Stomach (tissue), 9 donors: ENCODE measurements around the gene TNNI2. TPM values are rescaled to one million over a fixed set of nuclear protein-coding genes. Genes with fewer than 3 reads are reported as not detected.

Experiments used
- DNase-seq, 2 donors: peaks; one replicate each; pipeline versions ENCODE4 v3.0.0 to v3.0.0-alpha.2; 2013 to 2019
- H3K27ac ChIP-seq, 5 donors: fragments of 200-600 bp in 4 of 5; sonication (generic) in 4 of 5; one replicate each; pipeline ENCODE4 v1.5.1; 2013 to 2019; ENCODE audit warnings: mild to moderate bottlenecking in 1 of 5, moderate library complexity in 1 of 5
- H3K27me3 ChIP-seq, 3 donors: fragments of 200-600 bp; sonication (generic); one replicate each; pipeline ENCODE4 v1.5.1; 2017 to 2019; ENCODE audit warnings: mixed run types in 1 of 3
- H3K36me3 ChIP-seq, 4 donors: fragments of 200-600 bp; sonication (generic); 1 replicate in 3 of 4; 2 replicates in 1 of 4; pipeline ENCODE4 v1.5.1; 2016 to 2019
- H3K4me1 ChIP-seq, 4 donors: fragments of 200-600 bp; sonication (generic); one replicate each; pipeline ENCODE4 v1.5.1; 2016 to 2019
- H3K4me3 ChIP-seq, 4 donors: fragments of 200-600 bp; sonication (generic) in 3 of 4; one replicate each; pipeline ENCODE4 v1.5.1; 2016 to 2019; ENCODE audit warnings: mild to moderate bottlenecking in 1 of 4
- H3K9me3 ChIP-seq, 4 donors: fragments of 200-600 bp; sonication (generic); one replicate each; pipeline ENCODE4 v1.5.1; 2016 to 2019
- EP300 ChIP-seq: sonication (generic); formaldehyde crosslinking; IDR thresholded peaks from one replicate; pipeline ENCODE4 v1.6.1; 2017; ENCODE audit warnings: antibody characterized with exemption
- POLR2A ChIP-seq, 4 donors: fragments of 450-650 bp; IDR thresholded peaks; one replicate each; pipeline ENCODE4 v1.6.1; 2016; ENCODE audit warnings: antibody characterized with exemption in 4 of 4, control low read depth in 2 of 4, mild to moderate bottlenecking in 1 of 4, moderate library complexity in 1 of 4
- POLR2AphosphoS5 ChIP-seq, 3 donors: sonication (generic); formaldehyde crosslinking; IDR thresholded peaks; one replicate each; pipeline ENCODE4 v1.6.1; 2016; ENCODE audit warnings: antibody characterized with exemption in 3 of 3
- WGBS, 5 donors: extraction: QIAGEN DNeasy Blood & Tissue Kit in 3 of 5; methylation state at CpG; one replicate each; pipeline versions ENCODE4 v1.1.5 to v1.1.7; 2013 to 2018; 5-methylcytosine and 5-hydroxymethylcytosine counted together
- intact Hi-C: fragments of 100-400 bp; cut with DNase I; formaldehyde crosslinking; loops from one replicate; pipeline ENCODE4 v1.15.1; 2023; ENCODE audit warnings: low total_unique reads
- polyA plus RNA-seq, 3 donors: library from polyadenylated mRNA; stranded (reverse); fragments of 200-250 nt; gene quantifications; one replicate each; pipeline ENCODE4 v1.2.3, GENCODE V29; 2013
- total RNA-seq, 5 donors: library from RNA; depleted of rRNA; stranded (reverse); fragments of >200 nt; gene quantifications; one replicate each; pipeline versions ENCODE4 v1.1.0 to v1.2.3, GENCODE V29; 2014 to 2016
- TF ChIP-seq, protein P1 (sequence below), 7 experiments: fragments of 450-650 bp in 4 of 7; fragments of 200-600 bp in 3 of 7; sonication (generic) in 3 of 7; IDR thresholded peaks; one replicate each; pipeline ENCODE4 v1.5.1; 2016 to 2019; ENCODE audit warnings: antibody characterized with exemption in 7 of 7, control low read depth in 2 of 7, mild to moderate bottlenecking in 1 of 7
- donor health status: healthy with polysubstance abuse.
- donor health status: Bipolar disorder and iron deficiency.
- donor health status: healthy.

TNNI2 gene
- total and polyA plus RNA-seq, 8 donors, result 0.93 to 23.4 (median 12.1) TPM; not detected in 4

DNA sequence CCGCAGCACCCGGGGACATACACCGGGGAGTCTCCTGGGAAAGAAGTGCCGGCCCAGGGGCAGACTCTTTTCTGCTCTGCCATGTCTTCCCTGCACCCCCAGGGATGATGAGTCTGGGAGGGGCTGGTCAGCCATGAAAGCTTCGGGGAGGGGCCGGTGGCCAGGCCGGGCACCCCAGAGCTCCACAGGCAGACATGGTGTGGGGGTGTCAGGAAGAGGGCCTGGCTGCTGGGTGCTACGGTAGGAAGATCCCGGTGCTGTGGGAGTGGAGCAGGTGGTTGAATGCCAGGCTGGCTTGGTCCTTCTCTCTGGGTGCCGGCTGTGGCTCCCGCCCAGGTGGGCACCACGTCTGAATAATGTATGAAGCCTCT lies 31.5 kb downstream of the TNNI2 start:
- intact Hi-C loops, result no loop called here
- H3K27ac ChIP-seq, result peak overlapping the region; percentile 54 to 88 (median 78)
- DNase-seq, result no peak

DNA sequence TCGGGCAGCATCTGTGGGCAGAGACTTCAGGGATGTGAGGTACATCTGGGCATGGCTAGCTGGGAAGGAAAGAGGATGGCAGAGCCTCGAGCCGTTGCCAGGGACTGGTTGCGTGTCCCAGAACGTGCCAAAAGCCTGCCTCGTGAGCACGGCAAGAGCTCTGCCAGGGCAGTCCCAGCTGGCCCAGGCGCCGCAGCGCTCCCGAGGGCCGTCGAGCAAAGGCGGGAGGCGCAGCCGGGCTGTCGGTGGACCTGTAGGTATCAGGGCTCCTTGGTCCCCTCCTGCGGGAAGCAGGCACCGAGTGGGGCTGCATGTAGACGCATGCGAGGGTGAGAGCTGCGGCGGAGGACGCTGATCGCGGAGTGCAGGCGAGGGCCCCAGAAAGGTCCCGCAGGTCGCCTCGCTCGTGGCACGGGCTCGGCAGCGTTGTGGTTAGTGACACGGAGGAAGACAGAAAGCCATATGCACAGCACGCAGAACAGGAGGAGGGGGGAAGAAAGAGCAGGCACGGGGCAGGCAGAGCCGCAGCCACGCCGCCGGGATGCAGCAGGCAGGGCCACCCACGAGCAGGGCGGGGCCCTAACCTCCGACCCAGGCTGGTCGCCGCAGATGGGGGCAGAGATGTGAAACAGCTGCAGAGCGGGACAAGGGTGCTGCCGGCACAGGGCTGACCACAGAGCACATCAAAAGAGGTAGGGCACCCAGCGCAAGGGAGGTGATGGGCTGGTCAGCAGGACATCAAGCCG lies 32.1 kb downstream of the TNNI2 start:
- Histone ChIP-seq H3K4me1 (peaks cover 9 to 66% (median 52%) of the 10 kb centered on the region in 4 donors), H3K27me3 (peaks cover 0 to 46% (median 0%) of the 10 kb centered on the region in 3 donors), H3K27ac (peak overlapping the region; percentile 54 to 88 (median 78)), H3K4me3 (peak overlapping the region; percentile 31 to 41 (median 36)), H3K36me3 (no peaks in the 10 kb centered on the region), H3K9me3 (no peaks in the 10 kb centered on the region)
- DNase-seq, result peak in 1 of 2 donors; percentile 46
- intact Hi-C loops, result no loop called here
- TF ChIP-seq POLR2A (IDR thresholded peaks at IDR 0.05), result no peak
- no peak for TF ChIP-seq POLR2AphosphoS5 (IDR thresholded peaks at IDR 0.05)
- TF ChIP-seq EP300, result no peak
- TF ChIP-seq, protein P1, sequence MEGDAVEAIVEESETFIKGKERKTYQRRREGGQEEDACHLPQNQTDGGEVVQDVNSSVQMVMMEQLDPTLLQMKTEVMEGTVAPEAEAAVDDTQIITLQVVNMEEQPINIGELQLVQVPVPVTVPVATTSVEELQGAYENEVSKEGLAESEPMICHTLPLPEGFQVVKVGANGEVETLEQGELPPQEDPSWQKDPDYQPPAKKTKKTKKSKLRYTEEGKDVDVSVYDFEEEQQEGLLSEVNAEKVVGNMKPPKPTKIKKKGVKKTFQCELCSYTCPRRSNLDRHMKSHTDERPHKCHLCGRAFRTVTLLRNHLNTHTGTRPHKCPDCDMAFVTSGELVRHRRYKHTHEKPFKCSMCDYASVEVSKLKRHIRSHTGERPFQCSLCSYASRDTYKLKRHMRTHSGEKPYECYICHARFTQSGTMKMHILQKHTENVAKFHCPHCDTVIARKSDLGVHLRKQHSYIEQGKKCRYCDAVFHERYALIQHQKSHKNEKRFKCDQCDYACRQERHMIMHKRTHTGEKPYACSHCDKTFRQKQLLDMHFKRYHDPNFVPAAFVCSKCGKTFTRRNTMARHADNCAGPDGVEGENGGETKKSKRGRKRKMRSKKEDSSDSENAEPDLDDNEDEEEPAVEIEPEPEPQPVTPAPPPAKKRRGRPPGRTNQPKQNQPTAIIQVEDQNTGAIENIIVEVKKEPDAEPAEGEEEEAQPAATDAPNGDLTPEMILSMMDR (IDR thresholded peaks at IDR 0.05), result no peak
- 14 to 36% (median 29%) methylated on average over 46 to 50 of the region's 50 CpGs for WGBS, 5 donors

More for the DNA sequence above, 31.5 kb downstream of the TNNI2 start:
- Histone ChIP-seq H3K36me3 (no peaks in the 10 kb centered on the region), H3K4me3 (peak overlapping the region; percentile 31 to 41 (median 36)), H3K4me1 (peaks cover 7 to 66% (median 52%) of the 10 kb centered on the region in 4 donors), H3K27me3 (peaks cover 0 to 41% (median 0%) of the 10 kb centered on the region in 3 donors), H3K9me3 (no peaks in the 10 kb centered on the region)
- no peak for TF ChIP-seq POLR2A (IDR thresholded peaks at IDR 0.05)
- TF ChIP-seq, protein P1 (IDR thresholded peaks at IDR 0.05), result no peak
- TF ChIP-seq POLR2AphosphoS5 (IDR thresholded peaks at IDR 0.05), result no peak
- TF ChIP-seq EP300, result no peak
- 65 to 74% (median 70%) methylated on average over 8 to 12 of the region's 12 CpGs for WGBS, 5 donors

DNA sequence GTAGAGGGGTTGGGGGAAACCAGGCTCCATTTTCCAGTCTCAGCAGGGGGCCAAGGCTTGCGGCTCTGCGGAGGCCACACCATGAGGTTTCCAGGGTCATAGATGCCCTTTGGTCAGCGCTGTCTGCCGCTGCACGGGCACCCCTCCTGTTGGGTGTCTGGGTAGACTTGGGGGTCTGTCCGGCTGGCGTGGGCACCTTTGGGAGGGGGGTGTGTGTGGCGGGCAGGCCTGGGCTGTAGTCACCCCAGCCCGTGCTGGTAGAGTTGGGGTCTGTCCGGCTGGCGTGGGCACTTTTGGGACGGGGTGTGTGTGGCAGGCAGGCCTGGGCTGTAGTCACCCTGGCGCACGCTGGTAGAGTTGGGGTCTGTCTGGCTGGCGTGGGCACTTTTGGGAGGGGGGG lies 32.8 kb downstream of the TNNI2 start:
- intact Hi-C loops, result no loop called here
- Histone ChIP-seq H3K27ac (peak overlapping the region; percentile 54 to 88 (median 78)), H3K27me3 (peaks cover 0 to 46% (median 0%) of the 10 kb centered on the region in 3 donors), H3K4me3 (peak overlapping the region; percentile 31 to 41 (median 36)), H3K9me3 (no peaks in the 10 kb centered on the region), H3K4me1 (peaks cover 16 to 66% (median 53%) of the 10 kb centered on the region in 4 donors), H3K36me3 (no peaks in the 10 kb centered on the region)
- no peak for DNase-seq
- TF ChIP-seq, protein P1 (IDR thresholded peaks at IDR 0.05), result no peak
- no peak for TF ChIP-seq POLR2A (IDR thresholded peaks at IDR 0.05)
- no peak for TF ChIP-seq POLR2AphosphoS5 (IDR thresholded peaks at IDR 0.05)
- no peak for TF ChIP-seq EP300
- WGBS, 5 donors, result 71 to 83% (median 76%) methylated on average over 11 to 15 of the region's 15 CpGs

DNA sequence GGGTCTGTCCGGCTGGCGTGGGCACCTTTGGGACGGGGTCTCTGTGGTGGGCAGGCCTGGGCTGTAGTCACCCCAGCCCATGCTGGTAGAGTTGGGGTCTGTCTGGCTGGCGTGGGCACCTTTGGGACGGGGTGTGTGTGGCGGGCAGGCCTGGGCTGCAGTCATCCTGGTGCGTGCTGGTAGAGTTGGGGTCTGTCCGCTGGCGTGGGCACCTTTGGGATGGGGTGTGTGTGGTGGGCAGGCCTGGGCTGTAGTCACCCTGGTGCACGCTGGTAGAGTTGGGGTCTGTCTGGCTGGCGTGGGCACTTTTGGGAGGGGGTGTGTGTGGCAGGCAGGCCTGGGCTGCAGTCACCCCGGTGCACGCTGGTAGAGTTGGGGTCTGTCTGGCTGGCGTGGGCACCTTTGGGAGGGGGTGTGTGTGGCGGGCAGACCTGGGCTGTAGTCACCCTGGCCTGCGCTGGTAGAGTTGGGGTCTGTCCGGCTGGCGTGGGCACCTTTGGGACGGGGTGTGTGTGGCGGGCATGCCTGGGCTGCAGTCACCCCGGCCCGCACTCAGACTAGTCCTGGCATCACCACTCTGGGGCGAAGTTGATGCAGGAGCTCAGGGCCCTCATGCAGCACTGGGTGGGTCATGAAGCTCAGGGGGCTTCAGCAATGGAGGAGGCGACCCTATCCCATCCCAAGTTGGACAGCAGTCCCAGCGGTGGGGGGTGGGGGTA lies 33.6 kb downstream of the TNNI2 start:
- peaks cover 0 to 46% (median 0%) of the 10 kb centered on the region in 3 donors for H3K27me3 ChIP-seq
- TF ChIP-seq POLR2AphosphoS5 (IDR thresholded peaks at IDR 0.05) (no peak), POLR2A (IDR thresholded peaks at IDR 0.05) (no peak), EP300 (no peak)
- TF ChIP-seq, protein P1 (IDR thresholded peaks at IDR 0.05), result no peak
- DNase-seq, result no peak
- H3K4me1 ChIP-seq, result peaks cover 23 to 66% (median 51%) of the 10 kb centered on the region in 4 donors
- no peaks in the 10 kb centered on the region for H3K9me3 ChIP-seq
- intact Hi-C loops, result no loop called here
- H3K4me3 ChIP-seq, result peak overlapping the region; percentile 21 to 41 (median 36)
- 68 to 81% (median 73%) methylated on average over 12 to 25 of the region's 25 CpGs for WGBS, 5 donors
- peak overlapping the region; percentile 54 to 88 (median 78) for H3K27ac ChIP-seq
- H3K36me3 ChIP-seq, result no peaks in the 10 kb centered on the region
